Esophagus muscularis mucosa (tissue), 3 donors: ENCODE data around the gene COL8A2.

Experiments used
- POLR2A ChIP-seq: fragments of 450-650 bp; IDR thresholded peaks from one replicate; pipeline ENCODE4 v1.6.1; 2017; ENCODE audit warnings: antibody characterized with exemption, moderate library complexity, mild to moderate bottlenecking, low read depth
- TF ChIP-seq, protein P1 (sequence below), 3 experiments: fragments of 200-600 bp in 2 of 3; fragments of 450-650 bp in 1 of 3; sonication (generic) in 2 of 3; IDR thresholded peaks; one replicate each; pipeline ENCODE4 v1.5.1; 2017 to 2019; ENCODE audit warnings: antibody characterized with exemption in 3 of 3, mild to moderate bottlenecking in 2 of 3, moderate library complexity in 1 of 3

DNA sequence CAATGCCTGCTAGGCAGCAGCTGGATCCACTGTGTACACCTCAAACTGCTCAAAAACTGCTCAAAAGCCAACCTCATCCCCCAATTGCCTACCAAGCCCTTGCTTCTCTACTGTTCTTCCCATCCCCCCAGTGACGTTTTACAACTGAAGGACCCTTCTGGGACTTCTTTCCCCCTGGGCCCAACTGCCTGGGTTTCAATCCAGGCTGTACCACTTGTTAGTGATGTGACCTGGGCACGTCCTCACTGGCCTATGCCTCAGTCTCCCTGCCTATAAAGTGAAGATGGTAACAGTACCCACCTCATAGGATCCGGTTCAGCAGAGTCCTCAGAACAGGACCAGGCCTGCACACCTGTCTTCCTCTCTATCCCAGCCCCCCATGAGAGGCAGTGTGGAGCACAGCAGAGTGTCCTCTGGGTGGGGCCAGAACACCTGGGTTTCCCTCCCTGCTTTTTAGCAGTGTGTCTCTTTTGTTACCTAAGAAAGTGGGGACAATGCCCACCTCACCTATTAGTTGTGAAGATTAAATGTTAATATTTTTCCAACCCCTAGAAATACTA lies 43.0 kb downstream of the COL8A2 start:
- TF ChIP-seq POLR2A: no peak
- TF ChIP-seq, protein P1, sequence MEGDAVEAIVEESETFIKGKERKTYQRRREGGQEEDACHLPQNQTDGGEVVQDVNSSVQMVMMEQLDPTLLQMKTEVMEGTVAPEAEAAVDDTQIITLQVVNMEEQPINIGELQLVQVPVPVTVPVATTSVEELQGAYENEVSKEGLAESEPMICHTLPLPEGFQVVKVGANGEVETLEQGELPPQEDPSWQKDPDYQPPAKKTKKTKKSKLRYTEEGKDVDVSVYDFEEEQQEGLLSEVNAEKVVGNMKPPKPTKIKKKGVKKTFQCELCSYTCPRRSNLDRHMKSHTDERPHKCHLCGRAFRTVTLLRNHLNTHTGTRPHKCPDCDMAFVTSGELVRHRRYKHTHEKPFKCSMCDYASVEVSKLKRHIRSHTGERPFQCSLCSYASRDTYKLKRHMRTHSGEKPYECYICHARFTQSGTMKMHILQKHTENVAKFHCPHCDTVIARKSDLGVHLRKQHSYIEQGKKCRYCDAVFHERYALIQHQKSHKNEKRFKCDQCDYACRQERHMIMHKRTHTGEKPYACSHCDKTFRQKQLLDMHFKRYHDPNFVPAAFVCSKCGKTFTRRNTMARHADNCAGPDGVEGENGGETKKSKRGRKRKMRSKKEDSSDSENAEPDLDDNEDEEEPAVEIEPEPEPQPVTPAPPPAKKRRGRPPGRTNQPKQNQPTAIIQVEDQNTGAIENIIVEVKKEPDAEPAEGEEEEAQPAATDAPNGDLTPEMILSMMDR (IDR thresholded peaks at IDR 0.05): no peak
